HepG2 (cell line): Measurements from ENCODE around the gene NUCB1. TPM values are rescaled to one million over a fixed set of nuclear protein-coding genes. Genes with fewer than 3 reads are reported as not detected.

Experiments
- ATAC-seq: fragments of 200-7000 bp; cut with Tn5 transposase; 3 replicates; pipeline ENCODE4 v1.9.1; 2020; ENCODE audit warnings: mild to moderate bottlenecking, moderate library complexity
- BruUV-seq: library from RNA; stranded (reverse); fragments of 400-500 nt; replicated peaks from 2 replicates; lab custom pipeline; 2021; lab: Mats Ljungman, UMichigan
- CTCF ChIA-PET: fragments of 300-600 bp; formaldehyde crosslinking; extraction: SDS; loops from one replicate; lab custom pipeline; 2021; ENCODE audit warnings: low total read pairs, inconsistent platforms, low intra/inter-chr PET ratio; lab: Yijun Ruan, JAX
- POLR2A ChIA-PET: fragments of 350-600 bp; sonication (Branson Sonifier 250); formaldehyde crosslinking; loops from one replicate; lab custom pipeline; 2020; ENCODE audit warnings: antibody characterized with exemption, inconsistent platforms; lab: Yijun Ruan, JAX
- DNase-seq: peaks from one replicate; pipeline ENCODE4 v3.0.0-alpha.2; 2015; ENCODE audit warnings: low spot score
- FAIRE-seq: peaks from 3 replicates; lab custom pipeline; 2011; peaks lifted over from hg19 to GRCh38; lab: Jason Lieb, UNC
- H2AFZ ChIP-seq: one replicate; pipeline ENCODE4 v1.6.1; 2011; ENCODE audit warnings: low read length, inconsistent platforms
- H3K27ac ChIP-seq: fragments of 300-600 bp; 3 replicates; pipeline ENCODE4 v1.8.0; 2011; ENCODE audit warnings: mixed run types, mild to moderate bottlenecking, mixed read lengths, low read length, inconsistent platforms; ENCODE audit not compliant: insufficient read depth; ENCODE audit errors: extremely low read length
- H3K27me3 ChIP-seq, 2 experiments: fragments of 200-600 bp in 1 of 2; 2 replicates in 1 of 2; 3 replicates in 1 of 2; pipeline versions ENCODE4 v1.6.0 to v1.8.0; 2011; ENCODE audit warnings: low read length in 2 of 2, mild to moderate bottlenecking in 2 of 2, moderate library complexity in 2 of 2, inconsistent platforms in 1 of 2; ENCODE audit not compliant: insufficient read depth in 2 of 2, control insufficient read depth in 1 of 2
- H3K36me3 ChIP-seq, 2 experiments: fragments of 200-600 bp in 1 of 2; replicated peaks in 1 of 2; 2 replicates in 1 of 2; 3 replicates in 1 of 2; pipeline versions ENCODE4 v1.5.1 to v1.8.0; 2011; ENCODE audit warnings: low read length in 2 of 2, inconsistent platforms in 1 of 2; ENCODE audit not compliant: insufficient read depth in 2 of 2, control insufficient read depth in 1 of 2
- H3K4me1 ChIP-seq: 2 replicates; pipeline ENCODE4 v1.5.1; 2012; ENCODE audit warnings: low read length, inconsistent platforms; ENCODE audit not compliant: insufficient read depth
- H3K4me2 ChIP-seq: 2 replicates; pipeline ENCODE4 v1.6.0; 2011; ENCODE audit warnings: low read depth, low read length, inconsistent platforms
- H3K4me3 ChIP-seq, 3 experiments: fragments of 200-600 bp in 1 of 3; sonication (generic), shearing (Covaris generic) in 1 of 3; replicated peaks in 1 of 3; 2 replicates each; pipeline ENCODE4 v1.5.1; 2011 to 2016; ENCODE audit warnings: low read length in 3 of 3, inconsistent platforms in 2 of 3, low read depth in 2 of 3, mild to moderate bottlenecking in 2 of 3, control low read depth in 1 of 3, mixed read lengths in 1 of 3; ENCODE audit not compliant: insufficient read depth in 1 of 3
- H3K79me2 ChIP-seq: one replicate; pipeline ENCODE4 v1.6.1; 2011; ENCODE audit warnings: low read length, inconsistent platforms; ENCODE audit not compliant: insufficient read depth
- H3K9ac ChIP-seq: 2 replicates; pipeline ENCODE4 v1.6.0; 2011; ENCODE audit warnings: mild to moderate bottlenecking, low read depth, low read length, inconsistent platforms; ENCODE audit not compliant: insufficient read depth
- H3K9me3 ChIP-seq: 2 replicates; pipeline ENCODE4 v1.5.1; 2012; ENCODE audit warnings: mild to moderate bottlenecking, low read length
- H4K20me1 ChIP-seq: 2 replicates; pipeline ENCODE4 v1.6.0; 2011; ENCODE audit warnings: inconsistent platforms, mild to moderate bottlenecking, low read length, moderate library complexity; ENCODE audit not compliant: insufficient read depth
- CSRNP2 ChIP-seq: sonication (generic); formaldehyde crosslinking; conservative IDR thresholded peaks from 2 replicates; pipeline ENCODE4 v1.8.0; 2022; ENCODE audit warnings: low read depth, missing genetic modification reagents
- HNF4A ChIP-seq: sonication (generic); formaldehyde crosslinking; IDR thresholded peaks from 2 replicates; pipeline ENCODE4 v1.4.0; 2020; ENCODE audit warnings: missing genetic modification reagents
- WGBS: methylation state at CpG from one replicate; pipeline ENCODE4 v1.1.6; 2017; ENCODE audit warnings: low lambda C conversion rate; 5-methylcytosine and 5-hydroxymethylcytosine counted together
- in situ Hi-C: cut with HindIII; loops from 2 replicates; pipeline ENCODE4 v1.10.0; 2017; ENCODE audit warnings: low pct_unique_long_range_greater_than_20kb; ENCODE audit not compliant: extremely low pct_ligation_motif_present
- intact Hi-C: fragments of 100-400 bp; cut with micrococcal nuclease; formaldehyde crosslinking; loops from one replicate; pipeline ENCODE4 v1.10.0; 2022; ENCODE audit not compliant: unreplicated experiment
- polyA plus RNA-seq, 8 experiments: library from polyadenylated mRNA; depleted of rRNA in 3 of 8; stranded (reverse) in 7 of 8; unstranded in 1 of 8; fragments of >200 nt; fragmentation: Illumina TruSeq in 4 of 8; extraction: Trizol in 4 of 8; gene quantifications; 2 replicates each; pipeline versions ENCODE4 v1.2.1 to v1.2.3, GENCODE V29; 2011 to 2016; ENCODE audit warnings: low read depth in 4 of 8, missing spikeins in 1 of 8, mixed read lengths in 1 of 8; ENCODE audit not compliant: insufficient read depth in 1 of 8
- total RNA-seq, 5 experiments: library from RNA; depleted of rRNA; stranded (reverse); fragments of >200 nt; fragmentation: Illumina TruSeq; extraction: Trizol; gene quantifications; 2 replicates each; pipeline ENCODE4 v1.2.3, GENCODE V29; 2016; ENCODE audit warnings: low read depth in 1 of 5
- TF ChIP-seq, protein P1 (sequence below): sonication (generic); formaldehyde crosslinking; IDR thresholded peaks from 2 replicates; pipeline ENCODE4 v1.8.1; 2023; ENCODE audit warnings: mild to moderate bottlenecking, missing genetic modification reagents, borderline replicate concordance

NUCB1 gene
- total and polyA plus RNA-seq, 2 of the 13 experiments (the other 11 are each of a cell fraction or from before 2014, with no cell fraction given) = 82.3 to 106 TPM

DNA sequence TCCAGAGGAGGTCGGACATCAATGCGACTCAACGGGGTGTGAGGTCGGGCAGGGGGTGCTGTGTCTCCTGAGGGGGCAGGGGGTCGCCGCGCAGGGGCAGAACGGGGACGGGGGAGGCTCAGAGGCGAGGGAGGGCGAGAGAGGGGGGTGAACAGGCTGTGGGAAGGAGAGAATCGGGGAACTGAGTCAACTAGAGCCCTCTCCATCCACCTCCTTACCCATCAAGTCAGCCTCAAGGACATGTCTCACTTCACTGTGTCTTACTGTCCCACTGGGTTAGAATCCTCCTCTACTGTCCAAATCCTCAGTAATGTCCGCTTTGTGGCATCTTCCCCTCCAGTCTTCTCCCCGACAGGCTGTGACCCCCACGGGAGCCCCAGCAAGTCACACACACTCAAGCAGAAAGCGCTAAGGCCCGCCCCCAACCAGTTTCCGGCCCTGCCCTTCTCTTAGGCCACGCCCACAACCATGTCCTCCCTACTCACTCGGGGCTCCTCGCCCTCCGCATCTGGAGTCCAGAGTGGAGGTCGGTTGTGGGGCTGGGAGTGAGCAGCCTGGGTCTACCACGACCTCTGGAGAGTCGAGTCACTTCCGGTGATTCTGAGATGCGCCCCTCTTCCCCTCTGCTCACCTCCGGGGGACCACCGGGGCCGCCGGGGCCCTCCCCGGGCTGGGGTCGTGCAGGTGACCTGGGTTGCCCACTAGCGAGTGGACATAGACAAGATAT lies 41.0 kb upstream of the NUCB1 start:
- ATAC-seq (no peak), DNase-seq (no peak), FAIRE-seq (no peak)
- ChIA-PET POLR2A (interaction anchor here (1.2 to 1.9 kb wide), 2 partner anchors 13 kb away, joined by 4 to 5 read pairs; partner anchors contain the start of gene PPP1R15A), CTCF (no interaction called here)
- Histone ChIP-seq H4K20me1 (no peaks in the 10 kb centered on the region), H3K4me1 (no peaks in the 10 kb centered on the region; the same call in 1 of the 2 replicates), H3K9me3 (no peaks in the 10 kb centered on the region), H3K4me3 (no peak overlapping the region), H3K27ac (no peak overlapping the region), H3K9ac (no peak overlapping the region), H3K79me2 (no peaks in the 10 kb centered on the region), H3K27me3 (no peaks in the 10 kb centered on the region; a peak in 1 of 5 replicates), H2AFZ (no peak overlapping the region), H3K36me3 (no peaks in the 10 kb centered on the region), H3K4me2 (no peak overlapping the region)
- in situ Hi-C loops (no loop called here), intact Hi-C loops (no loop called here)
- TF ChIP-seq, protein P1, sequence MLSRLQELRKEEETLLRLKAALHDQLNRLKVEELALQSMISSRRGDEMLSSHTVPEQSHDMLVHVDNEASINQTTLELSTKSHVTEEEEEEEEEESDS (CRISPR knock-in tag) = no peak
- no peak for TF ChIP-seq HNF4A (CRISPR knock-in tag)
- no peak for TF ChIP-seq CSRNP2 (CRISPR knock-in tag)
- no TSS peak for BruUV-seq
- WGBS = 91% methylated on average over 31 of the region's 34 CpGs
